NCI-H187 (cell line): ENCODE results near the gene DAAM1.

Source experiments
- DNase-seq, 2 experiments: peaks; one replicate each; lab custom pipeline; 2025; lab: John Stamatoyannopoulos, UW

DAAM1 gene

GRCh38 chr14:59362513-59362912 lies 174.0 kb downstream of the DAAM1 start:
- no peak for DNase-seq

DNA sequence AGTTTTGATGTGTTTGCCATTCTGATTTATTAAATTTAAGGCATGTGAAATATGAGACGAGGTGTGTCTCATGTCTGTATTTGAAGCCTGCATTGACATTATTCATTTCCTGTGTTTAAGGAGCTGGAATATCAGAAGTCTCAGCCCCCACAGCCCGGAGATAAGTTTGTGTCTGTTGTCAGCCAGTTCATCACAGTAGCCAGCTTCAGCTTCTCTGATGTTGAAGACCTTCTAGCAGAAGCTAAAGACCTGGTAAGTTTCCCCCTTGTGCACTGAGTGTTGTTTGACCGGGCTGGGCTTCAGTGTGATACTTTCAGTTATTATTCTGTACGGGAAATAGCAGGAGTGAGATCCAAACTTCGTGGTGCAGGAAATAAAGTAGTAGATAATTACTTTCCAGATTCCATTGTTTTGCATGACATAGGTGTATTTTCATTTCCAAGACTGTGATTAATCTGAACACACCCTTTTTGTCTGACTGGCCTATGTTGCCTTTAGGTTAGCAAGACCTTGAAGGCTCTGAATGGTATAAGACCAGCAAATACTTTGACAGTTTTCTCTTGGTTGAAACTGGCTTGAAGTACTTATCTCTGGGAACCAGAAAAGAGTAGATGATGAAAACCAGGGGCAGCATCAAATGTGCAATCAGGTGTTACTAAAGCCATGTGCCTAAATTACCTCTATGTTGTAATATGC lies 175.2 kb downstream of the DAAM1 start:
- DNase-seq: no peak

DNA sequence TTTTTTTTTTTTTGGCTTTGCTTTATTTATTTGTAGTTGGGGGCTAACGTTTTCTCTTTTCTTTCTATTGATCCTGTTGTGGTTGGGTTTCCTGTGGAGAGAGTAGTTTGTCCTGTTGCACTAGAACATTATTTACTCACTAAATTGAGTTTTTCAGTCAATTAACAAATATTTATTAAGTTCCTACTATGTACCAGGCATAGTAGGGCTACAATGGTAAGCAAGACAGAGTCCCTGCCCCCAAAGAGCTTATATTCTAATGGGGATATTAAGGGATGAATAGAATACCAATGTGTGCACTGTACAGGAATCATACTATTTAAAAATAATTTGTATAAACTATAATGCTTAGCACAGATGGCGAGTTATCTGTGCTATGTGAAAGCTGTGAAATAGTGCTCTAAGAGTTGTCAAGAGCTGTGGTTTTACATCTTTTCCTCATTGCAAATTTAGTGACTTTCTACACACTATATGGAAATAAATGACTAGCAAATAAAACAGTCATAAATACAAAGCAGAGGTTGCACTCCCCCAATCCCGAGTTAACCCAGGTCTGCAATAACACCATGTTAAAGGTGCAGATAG lies 181.8 kb downstream of the DAAM1 start:
- DNase-seq: no peak

DNA sequence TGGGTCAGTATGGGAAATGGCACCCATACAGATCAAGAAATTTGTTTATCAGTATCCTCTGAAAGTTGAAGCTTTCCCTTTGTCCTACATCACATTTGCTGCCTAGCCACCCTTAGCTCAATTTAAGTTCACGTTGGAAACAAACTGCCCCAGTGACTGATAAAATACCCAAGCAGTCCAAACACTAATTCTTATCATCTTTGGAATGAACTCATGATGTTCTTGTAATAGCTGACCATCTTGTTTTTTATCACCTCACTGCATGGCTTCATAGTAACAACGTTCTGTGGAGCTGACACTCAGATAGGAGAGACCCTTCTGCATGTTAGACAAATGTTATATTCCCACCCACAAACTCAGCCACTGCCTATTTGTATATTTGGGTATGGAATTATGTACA lies 183.3 kb downstream of the DAAM1 start:
- DNase-seq: no peak

DNA sequence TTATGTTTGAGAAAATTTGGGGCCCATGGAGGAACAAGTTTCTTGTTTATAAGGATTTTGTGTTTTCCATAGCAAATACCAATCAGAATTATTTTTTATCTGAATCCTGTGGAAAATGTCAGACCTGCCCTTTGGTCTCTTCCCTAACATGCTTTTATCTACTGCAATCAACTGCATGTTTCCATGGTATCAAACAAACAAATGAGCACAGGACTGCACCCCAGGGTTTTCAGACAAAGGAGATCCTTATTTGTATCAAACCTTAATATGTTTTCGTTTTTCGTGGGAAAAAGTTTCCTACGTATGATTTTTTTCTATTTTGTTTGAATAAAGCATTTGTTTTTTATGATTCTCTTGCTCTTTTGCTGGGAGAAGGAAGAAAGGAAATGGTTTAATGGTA lies 185.6 kb downstream of the DAAM1 start:
- DNase-seq: no peak

GRCh38 chr14:59376686-59377085 lies 188.2 kb downstream of the DAAM1 start:
- DNase-seq: no peak

DNA sequence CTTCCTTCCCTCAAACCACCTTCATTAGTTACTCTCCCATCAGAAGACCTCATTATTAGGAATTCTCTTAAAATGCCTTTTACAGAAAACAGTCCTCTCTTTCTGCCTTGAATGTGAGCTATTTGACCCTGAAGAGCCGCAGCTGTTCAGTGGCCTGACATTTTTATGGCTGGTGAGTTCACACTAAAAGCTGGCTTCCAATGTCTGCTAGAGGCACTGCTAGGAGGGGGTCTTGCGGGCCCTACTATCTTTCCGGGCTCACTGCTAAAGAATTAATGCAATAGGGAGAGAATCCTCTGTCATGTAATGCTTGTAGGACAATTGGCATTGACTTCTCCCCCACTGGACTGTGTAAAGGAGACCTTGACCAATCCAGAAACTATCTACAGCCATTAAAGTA lies 189.0 kb downstream of the DAAM1 start:
- no peak for DNase-seq

DNA sequence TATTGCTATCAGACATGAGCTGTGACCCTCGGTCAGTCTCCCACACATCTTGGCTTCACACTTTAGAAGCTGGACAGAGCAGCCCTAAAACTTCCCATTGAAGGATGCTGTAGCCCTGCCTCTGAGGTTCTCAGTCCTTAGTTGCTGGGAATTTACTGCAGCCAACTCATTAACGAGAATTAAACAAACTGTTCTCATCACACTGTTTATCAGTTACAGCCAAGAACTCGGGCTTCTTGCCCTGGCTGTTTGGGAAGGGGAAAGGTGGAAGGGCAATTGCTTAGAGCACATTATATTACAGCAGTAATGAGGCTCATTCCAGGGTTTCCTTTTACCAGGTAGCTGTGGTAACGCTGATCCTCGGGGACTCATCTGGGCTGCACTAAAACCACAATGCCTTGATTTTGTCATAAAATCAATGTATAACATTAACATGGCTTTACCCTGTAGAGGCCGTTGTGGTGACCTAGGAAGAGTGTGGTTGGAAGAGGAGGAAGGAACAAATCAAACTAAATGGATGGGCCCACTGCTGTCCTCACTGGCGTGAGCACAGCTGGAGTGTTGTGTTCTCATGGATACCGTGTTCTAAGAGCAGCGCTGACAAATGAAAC lies 189.6 kb downstream of the DAAM1 start:
- DNase-seq: no peak

DNA sequence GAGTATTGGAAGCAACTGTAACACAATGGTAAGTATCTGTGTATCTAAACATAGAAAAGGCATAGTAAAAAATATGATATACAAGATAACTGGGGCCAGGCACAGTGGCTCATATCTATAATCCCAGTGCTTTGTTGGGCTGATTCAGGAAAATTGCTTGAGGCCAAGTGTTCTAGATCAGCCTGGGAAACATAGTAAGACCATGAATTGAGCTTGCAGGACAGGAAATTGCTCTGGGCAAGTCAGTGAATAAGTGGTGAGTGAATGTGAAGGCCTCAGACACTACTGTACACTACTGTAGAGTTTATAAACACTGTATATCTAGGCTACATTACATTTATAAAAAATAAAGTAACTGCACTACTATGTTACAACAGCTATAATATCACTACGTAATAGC lies 201.5 kb downstream of the DAAM1 start:
- no peak for DNase-seq

DNA sequence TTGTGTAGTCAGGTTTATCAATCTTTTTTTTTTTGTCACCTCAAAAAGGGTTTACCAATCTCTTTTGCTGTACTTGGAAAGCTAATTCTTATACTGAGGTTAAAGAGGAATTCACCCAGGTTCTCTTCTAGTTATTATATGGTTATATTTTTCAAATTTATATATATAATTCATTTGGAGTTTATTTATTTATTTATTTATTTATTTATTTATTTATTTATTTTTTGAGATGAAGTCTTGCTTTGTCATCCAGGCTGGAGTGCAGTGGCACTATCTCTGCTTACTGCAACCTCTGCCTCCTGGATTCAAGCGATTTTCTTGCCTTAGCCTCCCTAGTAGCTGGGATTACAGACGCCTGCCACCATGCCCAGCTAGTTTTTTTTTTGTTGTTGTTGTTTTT lies 202.9 kb downstream of the DAAM1 start:
- DNase-seq: no peak

DNA sequence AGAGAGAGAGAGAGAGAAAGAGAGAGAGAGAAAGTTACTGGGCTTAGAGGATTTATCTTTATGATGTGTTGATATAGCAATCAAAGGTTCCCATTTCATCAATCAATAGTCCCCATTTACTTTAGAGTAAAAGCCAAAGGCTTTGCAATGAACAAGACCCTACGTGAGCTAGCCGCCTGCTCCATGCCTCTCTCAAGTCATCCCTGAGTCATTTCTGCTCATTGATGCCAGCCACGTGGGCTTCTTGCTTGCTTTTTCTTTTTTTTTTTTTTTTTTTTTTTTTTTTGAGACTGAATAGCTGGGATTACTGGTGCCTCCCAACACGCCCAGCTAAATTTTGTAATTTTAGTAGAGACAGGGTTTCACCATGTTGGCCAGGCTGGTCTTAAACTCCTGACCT lies 205.8 kb downstream of the DAAM1 start:
- DNase-seq: no peak

- no peak for DNase-seq
These were observed 207.2 kb downstream of the DAAM1 start for GRCh38 chr14:59395672-59396071.

- no peak for DNase-seq
These were observed 210.4 kb downstream of the DAAM1 start for GRCh38 chr14:59398841-59399240.

- DNase-seq: no peak
These were observed 218.2 kb downstream of the DAAM1 start for GRCh38 chr14:59406454-59407245.

DNA sequence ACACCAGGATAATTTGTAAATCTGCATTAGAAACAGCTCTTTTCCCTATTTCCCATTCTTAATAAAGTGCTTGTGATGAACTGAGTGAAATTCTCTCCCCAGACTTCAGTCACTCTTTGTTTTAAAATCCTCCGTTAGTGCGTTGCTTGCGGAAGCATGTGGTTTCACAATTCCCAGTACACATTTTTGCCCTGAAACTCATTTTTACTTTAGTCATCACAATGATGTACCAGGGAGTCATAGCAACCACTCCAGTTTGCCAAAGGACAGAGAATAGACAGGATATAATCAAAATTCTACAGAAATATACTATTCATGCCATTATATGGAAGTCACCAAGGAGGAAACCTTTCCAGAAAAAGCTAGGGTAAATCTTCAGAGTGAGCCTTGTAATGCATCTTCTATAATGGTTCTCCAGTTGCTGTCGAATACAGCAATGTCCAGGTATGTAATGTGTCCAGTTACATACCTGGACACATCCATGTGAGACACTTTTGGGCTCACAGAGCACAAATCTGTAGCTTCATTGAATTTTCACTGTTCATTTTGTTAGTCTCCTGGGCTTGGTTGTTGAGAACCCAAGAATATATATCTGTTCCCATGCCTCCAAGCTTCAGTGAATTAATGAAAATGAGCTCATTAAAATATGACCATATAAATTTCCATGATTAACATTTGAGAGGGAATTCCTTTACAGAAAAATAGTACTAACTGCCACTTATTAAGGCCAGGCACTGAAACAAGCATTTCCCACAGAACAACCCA lies 219.0 kb downstream of the DAAM1 start:
- no peak for DNase-seq

GRCh38 chr14:59415836-59416602 lies 227.6 kb downstream of the DAAM1 start:
- no peak for DNase-seq

GRCh38 chr14:59417311-59417710 lies 228.8 kb downstream of the DAAM1 start:
- DNase-seq: no peak

GRCh38 chr14:59419303-59419702 lies 230.8 kb downstream of the DAAM1 start:
- DNase-seq: no peak
